Naive thymus-derived CD4-positive, alpha-beta T cell (primary cell): ENCODE measurements around the gene HAAO. TPM values are rescaled to one million over a fixed set of nuclear protein-coding genes. Genes with fewer than 3 reads are reported as not detected.

Source experiments
- polyA plus RNA-seq, 2 donors: library from polyadenylated mRNA; unstranded; fragments of 300-500 nt; fragmentation: Illumina TruSeq; gene quantifications; one replicate each; pipeline ENCODE4 v1.2.3, GENCODE V29; 2021
- total RNA-seq, 6 experiments: library from RNA in 5 of 6; stranded (reverse) in 5 of 6; gene quantifications; 1 replicate in 5 of 6; 2 replicates in 1 of 6; pipeline ENCODE4 v1.2.3 and lab custom pipeline; 2021 to 2026

Gene HAAO
- total and polyA plus RNA-seq, 7 experiments from 2014 or later, result 0.33 to 5.1 (median 1.3) TPM; not detected in 3

Other genes starting within 250 kb of the HAAO start
- 10 to 100 TPM; 23.9 to 49.1 (median 34.3) TPM for gene MTA3, start 224.0 kb downstream of the HAAO start, total RNA-seq
- 10 to 100 TPM; 24.2 to 25.1 TPM for gene MTA3, start 224.0 kb downstream of the HAAO start, polyA plus RNA-seq
- 1 to 10 TPM in 1 of 5 experiments, under 1 TPM in 2, not detected in 2; 0.12 to 3.0 (median 0.37) TPM for gene OXER1, start 28.4 kb downstream of the HAAO start, total RNA-seq
- gene OXER1, start 28.4 kb downstream of the HAAO start, polyA plus RNA-seq, result under 1 TPM in 1 of 2 donors, not detected in 1; 0.36 TPM